Measurements from ENCODE around the gene ARHGAP6.
"Not testable (repeated sequence)": the region's sequence is repeated elsewhere in the genome, so short reads cannot be mapped to it uniquely, and the experiment has no call there.

ARHGAP6 gene

DNA sequence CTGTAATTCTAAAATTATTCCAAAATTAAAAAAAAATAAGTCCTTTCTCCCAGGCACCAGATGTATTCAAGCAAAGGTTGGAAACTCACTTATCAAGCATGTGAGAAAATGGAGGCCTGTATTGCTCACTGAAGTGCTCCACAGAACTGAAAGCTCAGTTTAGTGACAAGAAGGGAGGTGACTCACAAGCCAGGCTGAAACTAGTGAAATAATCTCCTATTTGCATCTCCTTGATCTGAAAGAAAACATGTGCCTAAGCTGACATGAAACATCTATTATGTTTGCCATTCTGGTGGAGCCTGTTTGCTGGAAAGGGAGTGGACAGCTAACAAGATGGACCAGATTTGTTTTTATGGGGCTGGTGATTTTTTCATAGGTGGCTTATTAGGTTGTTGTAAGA lies 426.5 kb downstream of the ARHGAP6 start:
- peak; percentile 71 for DNase-seq (ENCODE audit: low read depth)

DNA sequence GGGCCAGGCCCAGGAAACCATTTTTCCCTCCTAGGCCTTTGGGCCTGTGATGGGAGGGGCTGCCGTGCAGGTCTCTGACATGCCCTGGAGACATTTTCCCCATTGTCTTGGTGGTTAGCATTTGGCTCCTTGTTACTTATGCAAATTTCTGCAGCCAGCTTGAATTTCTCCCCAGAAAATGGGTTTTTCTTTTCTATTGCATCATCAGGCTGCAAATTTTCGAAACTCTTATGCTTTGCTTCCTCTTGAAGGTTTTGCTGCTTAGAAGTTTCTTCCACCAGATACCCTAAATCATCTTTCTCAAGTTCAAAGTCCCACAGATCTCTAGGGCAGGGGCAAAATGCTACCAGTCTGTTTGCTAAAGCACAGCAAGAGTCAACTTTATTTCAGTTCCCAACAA lies 430.3 kb downstream of the ARHGAP6 start:
- DNase-seq (ENCODE audit: low read depth) = not testable (repeated sequence)

DNA sequence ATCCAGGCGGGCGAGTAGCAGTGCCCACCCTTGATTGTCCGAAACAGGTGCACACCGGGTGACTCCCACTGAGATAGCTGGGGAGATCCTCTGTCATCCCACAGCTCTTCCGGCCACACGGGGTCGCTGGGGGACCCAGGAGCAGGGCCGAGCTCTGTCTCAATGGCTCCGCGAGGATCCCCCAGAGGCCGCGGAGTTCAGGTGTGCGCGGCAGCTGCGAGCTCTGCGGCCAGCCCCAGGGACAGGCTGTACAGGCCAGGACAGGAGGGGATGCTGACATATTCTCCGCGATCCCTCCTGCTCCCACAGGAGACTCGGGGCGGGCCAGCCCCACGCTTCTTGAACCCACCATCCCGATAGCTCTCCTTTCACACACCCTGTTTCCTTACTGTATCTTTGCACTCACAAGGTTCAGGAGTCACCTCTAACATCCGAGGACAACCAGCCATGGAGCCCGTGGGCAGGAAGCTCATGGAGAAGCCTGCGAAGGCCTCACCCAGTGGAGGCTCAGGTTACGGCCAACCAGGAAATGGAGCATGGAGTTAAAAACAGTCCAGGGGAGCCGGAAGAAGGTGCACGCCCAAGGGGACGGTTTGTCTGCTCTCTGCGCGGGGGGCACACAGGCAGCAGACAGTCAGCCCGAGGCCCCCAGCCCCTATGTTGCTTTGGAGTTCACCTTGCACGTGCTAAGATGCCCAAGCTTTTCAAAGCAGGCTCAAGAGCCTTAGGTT lies 450.4 kb downstream of the ARHGAP6 start:
- DNase-seq (ENCODE audit: low read depth) = no peak

DNA sequence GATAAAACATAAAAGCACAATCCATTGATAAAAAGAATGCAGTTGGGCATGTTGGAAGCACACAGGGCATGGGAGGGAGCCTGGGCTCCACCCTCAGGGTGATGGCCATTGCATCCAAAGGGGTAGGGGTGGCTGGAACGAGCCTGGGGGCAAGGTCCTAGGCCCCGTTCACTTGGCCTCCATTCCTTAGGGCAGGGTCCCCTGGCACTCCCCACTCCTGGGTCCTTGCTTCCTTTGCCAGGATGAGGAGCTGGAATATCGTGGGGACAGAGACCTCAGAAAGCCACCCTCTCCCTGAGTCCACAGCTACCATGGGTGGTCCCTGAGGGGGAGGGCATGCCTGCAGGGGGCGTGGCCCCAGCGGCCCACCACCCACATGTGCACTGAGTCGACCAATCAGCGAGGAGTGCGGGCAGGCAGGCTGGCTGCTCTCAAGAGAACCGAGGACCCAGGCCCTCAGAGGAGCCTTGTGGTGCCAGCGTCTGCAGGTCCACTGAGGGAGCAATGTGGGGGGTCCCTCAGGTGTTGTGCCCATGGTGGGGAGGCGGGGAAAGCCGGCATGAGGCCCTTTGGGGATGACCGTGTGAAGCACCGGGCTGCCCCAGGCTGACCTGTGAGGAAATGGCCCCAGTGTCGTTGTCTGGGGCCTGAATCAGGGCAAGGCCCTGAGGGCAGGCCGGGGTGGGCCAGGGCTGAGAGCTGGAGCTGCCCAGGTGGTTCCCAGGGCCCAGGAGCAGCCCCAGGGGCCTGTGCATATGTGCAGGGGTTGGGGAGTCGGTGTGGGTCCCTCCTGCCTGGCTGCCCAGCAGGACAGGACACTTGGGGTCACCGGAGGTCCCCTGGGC lies 451.2 kb downstream of the ARHGAP6 start:
- no peak for DNase-seq (ENCODE audit: low read depth)

DNA sequence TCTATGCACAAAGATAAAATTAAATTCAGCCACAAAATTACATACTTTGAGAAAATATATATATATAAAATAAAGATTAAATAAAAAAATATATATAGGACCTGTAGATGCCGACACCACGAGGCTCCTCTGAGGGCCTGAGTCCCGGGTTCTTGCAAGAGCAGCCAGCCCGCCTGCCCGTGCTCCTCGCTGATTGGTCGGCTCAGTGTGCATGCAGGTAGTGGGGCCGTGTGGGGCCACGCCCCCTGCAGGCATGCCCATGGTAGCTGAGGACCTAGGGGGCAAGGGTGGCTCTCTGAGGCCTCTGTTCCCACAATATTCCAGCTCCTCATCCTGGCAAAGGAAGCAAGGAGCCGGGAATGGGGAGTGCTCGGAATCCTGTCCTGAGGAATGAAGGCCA lies 453.0 kb downstream of the ARHGAP6 start:
- DNase-seq (ENCODE audit: low read depth) = no peak

DNA sequence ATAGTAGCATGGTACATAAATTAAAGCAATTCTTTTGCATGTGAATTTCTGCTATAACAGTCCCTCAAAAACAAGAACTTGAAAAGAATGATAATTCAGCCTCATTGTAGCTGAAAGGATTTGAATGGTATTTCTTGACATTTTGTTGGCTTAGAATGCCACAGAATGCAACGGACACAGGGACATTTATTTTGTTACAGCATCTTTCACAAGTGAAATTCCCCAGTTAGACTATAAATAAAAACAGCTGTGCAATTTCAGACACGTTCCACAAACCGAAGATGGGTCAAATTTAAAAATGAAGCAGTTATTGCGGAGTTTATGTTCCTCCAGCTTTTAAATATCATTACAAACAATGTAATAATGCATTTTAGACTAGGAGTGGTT lies 455.3 kb downstream of the ARHGAP6 start:
- no peak for DNase-seq (ENCODE audit: low read depth)

DNA sequence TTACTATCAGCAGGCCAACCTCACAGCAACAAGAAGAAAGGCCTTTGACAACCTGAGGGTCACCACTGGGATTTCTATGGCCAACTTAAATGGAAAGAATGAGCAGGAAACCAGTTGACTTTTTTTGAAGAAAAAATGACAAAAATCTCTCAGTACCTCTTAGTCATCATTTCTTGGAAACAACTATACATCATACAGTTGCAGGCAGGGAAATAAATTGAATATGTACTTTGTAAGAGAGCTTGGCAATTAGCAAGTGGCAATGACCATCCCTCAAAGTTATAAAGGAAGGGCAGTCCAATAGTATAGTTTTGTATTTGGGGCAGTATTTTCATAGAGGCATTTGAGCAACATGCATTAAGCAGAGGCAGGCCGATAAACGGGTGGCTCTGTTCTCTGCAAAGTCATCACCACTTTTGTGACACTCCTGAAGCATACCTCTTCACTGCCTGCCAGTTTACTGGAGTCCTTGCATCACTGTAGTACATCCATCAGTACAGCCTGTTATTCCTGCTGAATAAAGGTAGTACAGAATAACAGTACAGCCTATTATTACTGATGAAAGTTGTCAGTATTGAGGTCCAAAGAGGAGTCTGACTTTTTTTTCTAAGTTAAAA lies 455.8 kb downstream of the ARHGAP6 start:
- DNase-seq (ENCODE audit: low read depth) = no peak

DNA sequence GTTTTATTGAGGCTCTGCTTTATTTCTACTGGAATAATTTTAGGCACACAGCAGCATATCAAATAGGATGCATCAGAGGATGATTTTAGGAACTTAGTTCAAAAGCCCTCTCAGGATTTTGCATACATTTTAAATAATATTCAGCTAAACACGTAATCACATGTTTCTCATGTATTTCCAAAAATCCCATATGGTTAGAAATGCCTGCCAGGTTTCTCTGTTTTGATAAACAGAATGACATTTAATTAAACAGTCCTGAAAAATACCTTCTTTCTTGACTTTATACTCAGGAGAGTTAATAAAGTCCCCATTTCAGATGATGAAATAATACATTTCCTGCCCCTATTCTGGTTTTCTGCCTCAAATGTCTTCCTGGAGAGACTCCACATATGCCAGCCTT lies 459.0 kb downstream of the ARHGAP6 start:
- DNase-seq (ENCODE audit: low read depth) = no peak

DNA sequence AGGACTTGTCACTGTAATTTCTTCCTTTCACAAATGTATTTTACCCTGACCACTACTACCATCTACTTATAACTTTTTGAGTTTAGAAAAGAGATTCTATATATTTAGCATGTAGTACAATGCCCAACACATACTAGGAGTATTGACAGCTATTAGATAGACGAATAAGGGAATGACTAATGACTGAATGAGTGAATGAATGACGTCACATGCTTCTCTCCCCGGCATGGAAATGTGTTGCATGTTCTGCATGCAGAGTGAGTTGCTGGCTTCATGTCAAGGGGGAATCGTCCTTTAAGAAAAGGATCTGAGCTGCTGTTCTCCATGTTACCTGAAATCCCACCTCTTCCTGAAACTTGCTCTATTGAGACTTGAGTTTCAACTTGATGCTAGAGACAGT lies 459.9 kb downstream of the ARHGAP6 start:
- DNase-seq (ENCODE audit: low read depth) = no peak

DNA sequence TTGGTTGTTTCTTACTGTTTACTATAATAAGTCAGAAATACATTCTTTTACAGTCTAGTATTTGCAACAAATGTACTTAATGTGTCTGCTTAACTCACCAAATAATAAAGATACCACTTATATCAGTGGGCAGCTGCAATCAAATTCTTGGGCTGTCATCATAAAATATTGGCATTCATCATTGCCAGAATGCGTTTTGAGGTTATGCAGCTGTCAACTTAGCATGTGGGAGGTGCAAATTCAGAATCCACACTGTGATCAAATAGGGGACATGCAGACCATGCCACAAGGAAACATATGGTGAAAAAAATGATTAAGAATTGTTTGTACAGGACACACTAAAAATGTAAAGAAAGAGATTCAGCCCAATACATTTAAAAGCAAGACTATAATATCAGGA lies 468.0 kb downstream of the ARHGAP6 start:
- no peak for DNase-seq (ENCODE audit: low read depth)

DNA sequence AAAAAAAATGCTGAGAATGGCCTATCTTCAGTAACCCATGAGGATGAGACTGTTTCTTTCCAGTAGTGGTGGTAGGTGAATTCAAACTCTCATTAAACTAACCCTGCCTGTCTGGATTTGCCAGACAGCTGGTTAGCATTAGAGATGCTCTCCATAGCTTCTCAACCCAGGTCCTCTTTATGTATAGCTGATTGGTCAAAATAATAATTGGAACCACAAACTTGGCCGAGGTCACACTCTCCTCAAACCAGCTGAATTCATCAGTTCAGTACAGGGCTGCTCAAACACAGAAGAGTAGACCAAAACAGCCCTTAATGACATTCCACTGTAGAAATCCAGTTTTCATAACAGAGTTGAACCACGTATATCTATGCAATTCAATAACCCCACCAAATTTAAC lies 469.2 kb downstream of the ARHGAP6 start:
- no peak for DNase-seq (ENCODE audit: low read depth)

DNA sequence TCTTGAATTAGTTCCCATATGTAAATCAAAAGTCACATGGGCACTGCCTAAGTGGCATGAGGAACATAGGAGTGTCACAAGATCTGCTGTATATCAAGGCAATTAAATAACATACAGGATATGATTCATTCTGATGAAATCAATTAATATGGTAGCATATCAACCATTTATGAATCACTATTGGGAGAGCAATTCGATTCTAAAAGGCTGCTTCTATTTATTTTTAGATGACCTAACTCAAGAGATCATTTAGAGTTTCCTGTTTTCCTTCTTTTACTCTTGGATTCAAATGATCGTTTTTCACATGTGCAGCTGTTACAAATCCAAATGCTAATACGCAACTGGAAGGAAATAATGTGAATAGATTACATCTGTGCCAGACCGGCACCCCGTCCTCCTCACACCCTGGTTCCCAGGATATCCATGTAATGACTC lies 472.7 kb downstream of the ARHGAP6 start:
- DNase-seq (ENCODE audit: low read depth) = no peak

DNA sequence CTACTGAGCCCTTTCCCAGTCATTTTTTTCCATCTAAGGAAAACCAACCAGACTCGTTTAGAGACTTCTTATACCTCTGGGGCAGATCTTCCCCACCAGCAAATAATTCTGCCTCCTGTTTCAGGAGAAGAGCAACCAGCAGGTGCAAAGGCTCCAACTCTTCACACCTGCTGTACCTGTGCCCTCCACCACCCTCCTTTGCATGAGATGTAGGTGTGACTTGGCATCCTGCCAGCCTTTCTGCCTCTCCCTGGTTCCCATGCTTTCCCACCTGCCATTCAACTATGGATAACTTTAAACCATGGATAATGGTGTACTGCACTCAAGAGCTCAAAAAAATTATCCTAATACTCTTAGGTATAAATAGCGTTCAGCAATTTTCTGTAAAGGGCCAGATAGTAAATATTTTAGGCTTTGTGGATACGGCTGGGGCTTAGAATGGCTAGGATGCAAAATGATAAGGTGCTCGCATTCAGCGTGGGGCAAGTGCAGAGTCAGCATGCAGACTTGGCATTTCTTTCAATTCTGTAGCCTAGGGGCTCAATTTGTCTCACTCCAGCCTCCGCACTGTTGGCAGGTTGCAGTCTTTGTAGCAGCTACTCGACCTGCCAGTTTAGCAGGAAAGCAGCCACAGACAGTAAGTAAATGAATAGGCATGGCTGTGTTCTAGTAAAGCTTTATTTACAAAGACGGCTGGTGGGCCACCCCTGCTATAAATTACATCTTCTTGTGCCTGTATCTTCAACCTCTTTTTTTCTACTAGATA lies 474.8 kb downstream of the ARHGAP6 start:
- DNase-seq (ENCODE audit: low read depth) = no peak

DNA sequence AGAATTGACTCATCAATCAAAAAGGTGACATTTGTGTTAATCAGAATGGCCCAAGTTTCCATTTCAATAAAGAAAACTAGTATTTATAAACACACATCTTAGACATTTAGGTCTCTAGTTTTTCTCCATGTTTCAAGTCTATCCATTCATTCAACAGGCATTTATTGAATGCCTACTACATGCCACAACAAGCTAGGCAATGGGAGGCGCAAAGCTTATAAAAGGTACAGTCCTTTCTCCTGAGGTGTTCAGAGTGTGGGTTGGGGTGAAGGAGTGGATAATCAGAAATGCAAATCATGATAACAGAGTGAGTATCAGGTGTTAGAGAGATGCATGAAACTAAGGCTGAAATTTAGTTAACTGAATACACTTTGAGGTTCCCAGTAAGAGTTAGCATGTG lies 476.6 kb downstream of the ARHGAP6 start:
- no peak for DNase-seq (ENCODE audit: low read depth)

DNA sequence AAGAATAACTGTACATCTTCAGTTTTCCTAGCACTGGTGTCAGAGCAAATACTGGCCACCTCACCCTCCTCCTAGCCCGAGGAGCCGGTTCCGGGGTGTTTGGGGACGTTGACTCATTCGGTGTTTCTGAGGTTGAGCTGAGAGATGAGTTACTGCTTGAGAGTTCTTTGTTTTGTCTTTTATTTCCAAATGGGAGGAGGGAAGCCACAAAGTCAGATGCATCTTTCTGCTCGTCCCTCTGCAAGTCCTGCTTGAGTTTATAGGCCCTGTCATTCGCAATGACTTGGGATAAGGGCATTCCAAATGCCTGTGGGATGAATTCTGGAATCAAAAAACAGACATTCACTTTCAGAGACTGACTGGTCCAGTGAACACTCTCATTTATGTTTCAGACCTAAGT lies 477.1 kb downstream of the ARHGAP6 start:
- DNase-seq (ENCODE audit: low read depth) = peak; percentile 20

DNA sequence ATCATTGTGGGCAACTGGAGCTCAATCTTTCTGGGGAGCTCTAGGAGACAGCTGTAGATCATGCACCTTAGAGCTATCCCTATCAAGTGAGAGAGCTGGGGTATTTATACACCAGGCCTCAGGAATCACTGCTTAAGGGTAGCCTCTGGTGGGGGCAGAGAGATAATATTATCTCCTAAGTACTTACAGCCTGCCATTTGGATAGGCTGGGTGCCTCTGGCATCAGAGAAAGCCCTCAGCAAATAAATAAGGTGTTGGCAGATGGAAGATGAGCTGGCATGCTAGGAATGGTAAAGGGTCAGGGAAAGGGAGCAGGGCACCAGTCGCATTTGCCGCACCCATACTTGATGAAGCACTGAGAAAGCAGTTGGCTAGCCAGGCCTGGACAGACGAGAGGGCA lies 478.7 kb downstream of the ARHGAP6 start:
- DNase-seq (ENCODE audit: low read depth) = no peak

DNA sequence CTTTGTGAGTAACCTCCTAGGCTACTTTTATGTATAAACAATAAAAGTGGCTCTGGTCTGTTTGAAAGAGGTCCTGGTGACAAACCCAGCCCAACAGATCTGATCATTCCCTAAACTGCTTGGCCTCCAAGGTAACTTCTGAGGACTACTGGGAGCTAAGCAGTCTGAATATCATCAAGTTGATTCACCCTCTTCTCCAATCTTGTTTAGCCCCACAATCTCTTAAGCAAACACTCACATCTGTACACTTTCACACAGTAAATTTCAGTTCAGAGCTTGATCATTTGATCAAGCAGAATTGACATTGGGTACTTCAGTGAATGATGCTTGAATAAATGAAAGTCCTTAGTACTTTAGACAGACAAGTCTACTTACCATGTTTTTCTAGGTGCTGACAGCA lies 479.9 kb downstream of the ARHGAP6 start:
- DNase-seq (ENCODE audit: low read depth) = no peak

DNA sequence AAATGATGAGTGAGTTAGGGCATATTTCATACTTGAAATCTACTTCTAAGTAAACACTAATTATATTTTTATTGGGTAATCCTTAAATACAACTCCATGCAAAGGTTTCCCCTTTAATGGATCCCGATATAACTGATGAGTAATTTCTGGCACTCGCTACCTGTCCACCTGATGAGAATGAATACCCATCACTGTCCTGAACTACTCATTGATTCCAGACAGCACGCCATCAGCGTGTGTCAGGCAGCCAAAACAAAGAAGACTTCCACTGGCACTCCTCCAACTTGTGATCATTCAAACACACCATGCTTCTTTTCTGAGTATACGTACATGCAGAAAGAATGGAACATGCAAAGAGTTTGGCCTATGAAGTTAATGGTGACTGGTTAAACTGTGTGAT lies 485.1 kb downstream of the ARHGAP6 start:
- DNase-seq (ENCODE audit: low read depth) = no peak

DNA sequence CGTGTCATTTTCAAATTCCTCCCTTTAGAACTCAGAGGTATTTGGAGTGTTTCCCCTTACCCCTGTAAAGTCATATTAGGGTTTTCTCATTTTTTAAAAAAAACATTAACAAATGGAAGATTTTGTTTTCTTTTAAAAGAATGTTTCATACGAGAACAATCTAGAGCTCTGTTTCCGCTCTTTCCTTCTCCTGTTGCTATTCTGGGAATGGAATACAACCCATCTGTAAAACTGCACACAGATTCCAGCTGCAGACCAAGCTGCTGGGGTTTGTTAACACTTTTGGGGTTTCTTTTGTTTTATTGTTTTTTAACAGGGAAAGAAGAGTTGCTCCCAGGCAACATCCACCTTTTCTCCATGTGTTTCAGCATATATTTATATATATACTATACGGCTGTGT lies 493.3 kb downstream of the ARHGAP6 start:
- DNase-seq (ENCODE audit: low read depth) = no peak

DNA sequence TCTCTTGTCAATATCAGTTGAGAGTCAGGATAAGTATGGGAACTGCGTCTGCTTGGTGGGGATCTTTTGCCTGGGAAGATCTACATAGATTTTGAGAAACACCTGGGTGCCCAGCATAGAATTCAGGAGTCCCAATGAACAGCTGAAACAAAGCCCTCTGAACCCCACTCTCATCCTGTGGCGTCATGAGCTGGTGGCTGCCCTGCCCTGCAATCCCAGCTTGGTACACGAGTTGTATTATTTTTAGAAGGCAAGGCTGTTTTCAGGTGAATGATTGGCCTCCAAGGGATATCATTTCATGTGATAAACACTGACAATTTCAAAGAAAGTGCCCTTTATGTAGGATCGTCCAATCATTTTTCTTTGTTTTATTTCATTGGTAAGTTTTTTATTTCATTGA lies 493.8 kb downstream of the ARHGAP6 start:
- DNase-seq (ENCODE audit: low read depth) = no peak

DNA sequence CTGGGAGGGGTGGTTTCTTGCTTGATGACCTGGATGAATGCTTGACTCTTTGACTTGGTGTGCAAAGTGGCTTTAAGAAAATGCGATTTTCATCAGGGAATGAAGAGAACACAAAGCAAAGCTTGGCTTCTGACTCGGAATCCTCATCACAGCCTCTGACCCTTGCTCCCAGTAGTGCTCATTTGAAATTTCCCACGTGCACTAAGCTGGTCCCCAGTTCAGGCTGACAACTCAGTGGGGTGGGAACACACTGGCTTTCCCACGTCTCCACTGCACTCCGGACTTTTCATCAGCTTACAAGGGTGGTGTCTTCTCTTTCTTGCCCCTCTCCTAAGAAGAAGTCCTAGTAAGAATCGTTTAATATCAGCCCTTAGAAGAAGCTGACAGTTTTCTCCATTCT lies 501.3 kb downstream of the ARHGAP6 start:
- no peak for DNase-seq (ENCODE audit: low read depth)

DNA sequence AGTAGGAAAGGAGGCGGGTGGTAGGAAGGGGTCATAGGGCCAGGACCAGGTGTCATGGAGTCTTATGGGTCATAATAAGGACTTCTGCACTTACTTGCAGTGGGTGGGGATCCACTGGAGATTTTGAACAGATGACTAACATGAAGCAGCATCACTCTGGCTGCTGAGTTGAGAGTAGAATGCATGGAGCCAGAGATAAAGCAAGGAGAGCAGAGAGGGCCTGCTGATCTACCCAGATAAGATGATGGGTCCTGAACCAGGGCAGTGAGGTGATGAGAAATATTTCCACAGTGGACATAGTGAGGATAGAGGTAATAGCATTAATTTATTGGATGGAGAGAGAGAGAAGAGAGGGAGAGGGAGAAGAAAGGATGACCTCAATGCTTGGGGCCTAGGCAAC lies 506.6 kb downstream of the ARHGAP6 start:
- no peak for DNase-seq (ENCODE audit: low read depth)
